HG03060 (cell line): ENCODE data around the gene SLF1.

Source experiments
- ATAC-seq: cut with Tn5 transposase; IDR thresholded peaks from one replicate; pipeline ENCODE4 v1.9.1; 2021; ENCODE audit warnings: low read depth, moderate number of reproducible peaks; ENCODE audit not compliant: unreplicated experiment

The SLF1 gene

DNA sequence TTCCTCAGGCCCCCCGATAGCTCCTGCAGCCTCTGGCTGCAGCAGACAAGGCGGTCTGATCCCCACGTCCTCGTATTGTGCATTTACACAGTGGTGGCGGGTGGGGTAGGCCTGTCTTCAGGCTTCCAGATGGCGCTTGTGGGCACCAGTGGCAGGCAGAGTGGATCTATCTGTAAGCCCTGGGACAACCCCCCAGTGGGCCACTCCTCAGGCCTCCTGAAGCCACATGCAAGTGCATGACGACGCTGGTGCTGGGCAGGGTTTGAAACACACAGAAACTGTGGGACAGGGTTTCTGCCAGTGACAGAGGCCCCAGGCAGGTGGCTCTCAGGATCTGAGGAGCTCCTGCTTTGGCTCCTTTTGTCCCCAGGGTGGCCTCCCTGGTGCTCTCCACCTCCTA is 42.0 kb downstream of the SLF1 start:
- no peak for ATAC-seq

DNA sequence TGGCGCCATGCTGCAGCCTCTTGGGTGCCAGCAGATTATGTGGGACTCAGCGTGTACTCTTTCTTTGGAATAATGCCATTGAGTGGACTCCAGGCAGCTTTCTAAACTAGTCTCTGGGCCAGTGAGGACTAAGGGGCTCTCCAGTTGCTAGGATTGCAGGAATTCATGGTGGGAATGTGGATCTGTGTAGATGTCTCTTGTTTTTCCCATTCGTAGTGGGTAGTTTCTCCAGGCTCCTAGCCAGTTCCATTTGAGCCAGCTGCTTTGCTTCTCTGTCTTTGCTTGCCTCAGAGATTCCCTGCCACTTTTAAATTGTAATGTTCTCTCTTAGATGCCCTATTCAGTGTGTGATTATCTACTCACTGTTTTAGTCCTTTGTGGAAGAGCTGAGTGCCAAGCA is 42.6 kb downstream of the SLF1 start:
- ATAC-seq: no peak

DNA sequence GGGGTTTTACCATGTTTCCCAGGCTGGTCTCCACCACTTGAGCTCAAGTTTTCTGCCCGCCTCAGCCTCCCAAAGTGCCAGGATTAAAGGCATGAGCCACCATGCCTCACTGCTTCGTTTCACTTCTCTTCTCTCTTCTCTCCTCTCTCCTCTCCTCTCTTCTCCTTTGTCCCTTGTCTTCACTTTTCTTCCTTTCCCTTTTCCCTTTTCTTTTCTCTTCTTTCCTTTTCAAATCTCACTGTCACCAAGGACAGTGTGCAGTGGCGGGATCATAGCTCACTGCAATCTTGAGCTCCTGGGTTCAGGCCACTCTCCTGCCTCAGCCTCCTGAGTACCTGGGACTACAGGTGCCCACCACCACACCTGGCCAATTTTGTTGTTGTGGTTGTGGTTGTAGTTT is 49.5 kb downstream of the SLF1 start:
- no peak for ATAC-seq

DNA sequence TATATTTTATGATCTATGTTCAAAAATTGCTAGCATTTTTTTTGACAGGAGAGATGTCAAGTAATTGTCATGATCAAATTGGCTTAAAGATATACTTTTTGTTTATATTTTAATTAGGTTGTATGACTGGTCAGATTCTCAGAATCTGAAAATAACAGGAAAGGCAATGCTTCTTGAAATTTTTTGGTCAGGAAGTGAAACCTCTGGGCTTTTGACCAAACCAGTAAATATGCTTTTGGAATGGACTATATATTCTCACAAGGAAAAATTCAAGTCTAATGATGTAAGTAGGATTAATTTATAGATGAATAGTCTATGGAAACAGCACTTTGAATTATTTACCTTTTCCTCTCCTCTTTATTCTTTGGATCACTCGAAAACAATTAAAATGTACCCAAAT is 52.3 kb downstream of the SLF1 start:
- no peak for ATAC-seq

DNA sequence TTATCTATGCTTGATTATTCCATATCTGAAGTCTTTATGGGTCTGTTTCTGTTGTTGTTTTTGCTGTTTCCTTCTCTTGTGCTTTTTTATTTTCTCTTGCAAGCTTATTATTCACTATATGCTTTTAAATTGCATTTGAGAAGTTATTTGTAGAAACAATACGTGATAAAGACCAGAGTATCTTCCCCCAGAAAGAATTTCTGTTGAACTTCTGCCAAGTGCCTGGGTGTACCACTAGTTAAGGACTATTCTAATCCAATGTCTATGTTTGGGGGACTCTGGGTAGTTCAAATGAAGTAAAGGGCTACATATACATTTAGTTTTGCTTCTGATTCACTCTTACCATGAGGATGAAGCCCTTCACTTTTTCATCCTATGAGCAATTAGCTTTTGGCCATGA is 54.3 kb downstream of the SLF1 start:
- ATAC-seq: no peak

DNA sequence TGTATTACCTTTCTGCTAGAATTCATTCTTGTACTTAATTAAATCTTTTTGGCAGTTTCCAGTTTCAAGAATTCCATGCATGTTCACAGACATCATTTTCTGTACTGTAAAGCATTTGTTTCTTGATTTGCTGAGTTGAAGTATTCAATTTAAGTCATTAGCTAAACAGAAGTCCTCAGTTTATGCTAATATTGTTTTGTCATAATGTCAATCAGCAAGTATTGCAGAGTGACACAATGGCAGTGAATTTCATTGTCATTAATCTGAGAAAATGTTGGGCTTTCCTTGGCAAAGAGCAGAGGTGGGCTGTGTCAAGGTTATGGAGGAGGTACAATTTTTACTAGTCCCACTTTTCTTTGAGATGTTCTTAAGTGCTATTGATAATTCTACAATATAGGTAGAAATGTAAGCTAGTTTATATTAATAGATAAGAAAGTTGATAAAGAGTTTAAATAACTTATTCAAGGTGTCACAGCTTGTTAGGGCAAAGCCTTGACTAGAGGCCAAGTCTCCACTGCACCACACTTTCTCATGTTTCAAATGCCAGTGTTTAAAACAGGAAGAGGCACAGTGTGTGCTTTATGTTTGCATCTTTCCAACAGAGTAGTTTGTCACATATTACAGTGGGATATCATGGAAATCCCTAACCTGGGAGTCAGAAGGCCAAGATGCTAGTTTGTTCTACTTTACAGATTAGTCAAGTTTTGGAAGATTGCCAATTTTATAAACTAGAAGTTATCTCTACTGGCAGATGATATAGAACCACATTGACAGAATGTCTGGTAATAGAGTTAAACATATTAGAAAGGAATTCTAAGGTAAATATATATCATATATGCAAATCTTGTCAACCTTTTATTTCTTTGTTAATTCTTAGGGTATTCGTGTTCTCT is 56.3 kb downstream of the SLF1 start:
- no peak for ATAC-seq

DNA sequence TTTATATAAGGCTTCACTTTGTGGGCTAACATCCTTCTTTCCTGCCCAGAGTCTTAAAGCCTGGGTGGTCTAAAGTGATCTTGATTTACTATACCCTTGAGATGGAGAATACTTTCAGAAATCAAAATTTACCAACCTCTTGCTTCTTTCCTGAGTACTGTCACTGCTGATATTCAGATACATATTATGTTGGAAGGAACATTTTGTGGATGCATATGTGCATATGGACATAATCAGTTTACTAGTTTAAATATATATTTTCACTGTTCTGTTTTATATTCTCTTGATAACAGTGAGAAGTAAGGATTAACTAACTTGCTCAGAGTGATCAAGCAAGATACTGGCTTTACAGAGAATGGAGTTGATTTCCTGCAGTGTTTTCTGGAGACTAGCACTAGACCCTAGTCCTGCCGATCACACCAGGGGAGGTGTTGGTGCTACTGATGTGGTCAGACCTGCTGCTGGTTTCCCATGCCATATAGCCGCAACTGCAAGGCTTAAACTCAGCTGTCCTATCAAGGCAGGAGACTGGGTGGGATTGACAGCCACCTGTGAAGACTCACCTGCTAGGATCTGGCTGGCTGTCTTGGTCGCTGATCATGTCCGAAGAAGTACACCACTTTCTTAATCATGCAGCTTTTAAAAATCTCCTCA is 57.6 kb downstream of the SLF1 start:
- no peak for ATAC-seq

DNA sequence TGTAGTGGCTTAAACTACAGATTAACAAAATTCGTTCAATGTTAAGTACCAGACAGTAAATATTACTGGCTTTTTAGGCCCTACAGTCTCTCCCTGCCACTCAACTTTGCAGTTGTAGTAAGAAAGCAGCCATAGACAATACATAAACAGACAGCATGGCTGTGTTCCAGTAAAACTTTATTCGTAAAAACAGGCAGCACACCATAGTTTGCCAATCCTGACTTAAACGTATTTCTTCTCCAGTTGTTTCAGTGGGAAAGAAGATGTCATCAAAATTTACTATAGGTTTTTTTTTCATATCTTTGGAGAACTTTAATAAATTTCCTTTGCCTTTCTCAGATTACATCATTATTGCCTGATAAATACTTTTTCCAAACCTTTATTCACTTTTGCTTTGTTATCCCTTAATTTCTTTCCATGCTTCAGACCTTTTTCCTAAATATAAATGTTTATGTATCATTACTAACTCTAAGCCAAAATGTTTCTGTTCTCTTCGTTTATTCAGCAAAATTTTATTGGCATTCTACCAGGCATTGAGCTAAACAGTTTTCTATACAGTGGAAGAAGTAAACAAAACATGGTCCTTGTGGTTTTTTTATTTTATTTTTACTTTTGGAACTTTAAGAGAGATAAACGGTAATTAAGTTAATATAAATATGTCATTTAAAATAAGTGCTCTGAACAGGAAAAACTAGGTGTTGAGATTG is 64.5 kb downstream of the SLF1 start:
- no peak for ATAC-seq

DNA sequence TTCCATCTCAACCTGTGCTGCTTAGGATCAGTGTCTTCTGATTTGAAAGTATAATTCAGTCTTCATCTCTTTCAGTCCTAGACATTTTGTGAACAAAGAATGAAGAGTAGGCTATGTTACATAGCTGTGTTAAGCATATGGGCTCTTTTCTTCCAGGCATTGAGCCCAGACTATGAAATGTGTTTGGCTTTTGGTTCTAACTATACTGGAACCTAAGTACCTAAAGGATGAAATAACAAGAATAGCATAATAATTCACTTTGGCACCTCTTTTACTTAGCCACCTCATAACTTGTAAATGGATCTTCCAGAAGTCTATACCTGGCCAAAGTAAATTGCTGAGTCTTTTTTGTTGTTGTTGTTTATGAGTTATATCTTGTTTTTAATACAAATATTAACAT is 71.4 kb downstream of the SLF1 start:
- no peak for ATAC-seq

DNA sequence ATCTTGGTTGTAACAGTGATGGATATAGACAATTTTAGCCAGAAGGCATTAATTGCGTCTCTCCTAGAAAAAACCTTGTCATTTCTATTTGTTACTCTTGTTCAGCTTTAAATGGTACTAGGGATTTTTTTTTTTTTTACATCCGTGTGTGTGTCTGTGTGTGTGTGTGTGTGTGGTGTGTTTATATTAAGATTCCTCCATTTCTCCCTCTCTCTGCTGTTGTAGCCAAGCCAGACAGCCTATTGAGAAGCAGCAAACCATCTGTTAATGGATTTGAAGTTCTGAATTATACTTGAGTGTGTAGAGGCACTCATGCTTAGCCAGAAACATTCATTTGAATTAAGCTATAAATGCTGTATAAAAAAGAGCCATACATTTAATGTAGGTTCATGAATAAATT is 72.3 kb downstream of the SLF1 start:
- ATAC-seq: no peak

DNA sequence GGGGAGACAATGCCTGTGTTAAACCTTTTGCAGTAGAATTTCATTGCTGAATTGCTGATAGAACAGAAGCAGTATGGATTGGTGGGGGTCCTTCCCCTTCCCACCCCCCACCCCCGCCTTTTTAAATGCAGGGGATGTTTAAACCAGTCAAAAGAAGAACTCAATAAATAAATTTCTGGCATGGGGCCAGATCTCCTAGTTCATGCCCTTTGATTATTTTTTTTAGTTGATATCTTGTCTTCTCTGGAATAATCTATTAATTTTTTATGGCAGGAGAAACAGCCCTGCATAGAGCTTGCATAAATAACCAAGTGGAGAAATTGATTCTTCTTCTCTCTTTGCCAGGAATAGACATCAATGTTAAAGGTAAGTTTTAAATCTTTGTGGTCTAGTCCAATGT is 72.8 kb downstream of the SLF1 start:
- ATAC-seq: no peak

DNA sequence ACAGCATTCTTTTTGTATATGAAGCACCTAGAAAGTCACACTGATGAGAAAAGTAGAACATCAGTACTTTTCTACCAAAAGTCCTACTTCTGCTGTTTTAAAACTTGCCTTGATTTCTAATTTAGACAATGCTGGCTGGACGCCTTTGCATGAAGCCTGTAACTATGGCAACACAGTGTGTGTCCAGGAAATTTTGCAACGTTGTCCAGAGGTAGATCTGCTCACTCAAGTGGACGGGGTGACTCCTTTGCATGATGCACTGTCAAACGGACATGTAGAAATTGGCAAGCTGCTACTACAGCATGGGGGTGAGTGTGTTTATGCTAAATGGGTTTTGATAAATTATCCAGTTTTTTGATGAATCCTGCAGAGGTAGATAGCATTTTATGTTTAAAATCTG is 73.5 kb downstream of the SLF1 start:
- ATAC-seq: no peak

DNA sequence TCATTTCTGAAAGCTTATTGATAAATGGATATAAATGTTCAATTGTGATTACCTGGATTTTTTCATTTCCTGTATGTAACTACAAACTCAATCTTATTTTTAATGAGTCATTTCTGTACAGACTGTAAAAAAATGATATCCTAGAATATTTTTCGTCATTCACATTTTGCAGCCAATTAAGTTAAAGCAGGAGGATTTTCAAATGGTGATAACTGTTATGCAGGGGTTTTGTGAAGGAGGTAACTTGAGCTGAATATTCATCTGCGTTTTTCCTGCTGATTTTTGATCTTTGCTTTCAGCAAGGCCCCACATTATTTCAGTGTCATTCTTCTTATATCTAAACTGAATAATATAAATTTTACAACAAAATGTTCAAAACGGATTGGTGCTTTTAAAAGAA is 74.1 kb downstream of the SLF1 start:
- ATAC-seq: no peak

DNA sequence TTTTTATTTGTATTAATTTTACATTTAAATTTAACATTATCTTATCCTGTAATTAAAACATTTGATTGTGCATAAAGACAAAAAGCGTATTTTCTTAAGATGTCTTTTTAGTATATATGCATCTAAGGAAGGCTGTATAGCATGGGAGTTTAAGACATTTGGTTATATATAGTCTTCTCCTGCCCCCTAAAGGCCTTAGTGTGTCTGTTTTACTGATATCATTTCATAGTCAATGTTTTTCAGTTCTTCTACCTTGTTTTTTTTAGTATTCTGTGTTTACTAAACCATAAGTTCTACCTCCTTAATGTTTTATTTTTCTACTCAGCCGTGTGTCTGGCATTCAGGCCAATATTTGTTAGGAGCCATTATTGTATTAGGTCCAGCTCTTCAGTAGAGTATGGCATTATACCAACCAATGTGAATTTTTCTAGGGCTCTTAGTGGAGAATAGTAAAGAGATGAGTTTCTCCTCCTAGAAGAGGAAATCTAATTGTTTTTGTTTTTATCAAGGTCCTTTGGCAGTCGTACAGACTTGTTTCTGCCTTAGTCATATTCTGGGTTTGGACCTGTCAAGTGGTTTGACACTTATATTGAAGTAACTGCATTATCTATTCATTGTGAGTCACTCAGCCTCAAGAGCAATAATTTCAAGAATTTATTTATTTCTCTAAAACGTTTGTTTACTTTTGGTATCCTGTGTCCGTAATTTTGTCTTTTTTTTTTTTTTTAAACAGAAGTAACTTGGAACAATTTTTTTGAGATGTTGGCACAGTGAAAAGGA is 74.8 kb downstream of the SLF1 start:
- peak; percentile 51 for ATAC-seq

DNA sequence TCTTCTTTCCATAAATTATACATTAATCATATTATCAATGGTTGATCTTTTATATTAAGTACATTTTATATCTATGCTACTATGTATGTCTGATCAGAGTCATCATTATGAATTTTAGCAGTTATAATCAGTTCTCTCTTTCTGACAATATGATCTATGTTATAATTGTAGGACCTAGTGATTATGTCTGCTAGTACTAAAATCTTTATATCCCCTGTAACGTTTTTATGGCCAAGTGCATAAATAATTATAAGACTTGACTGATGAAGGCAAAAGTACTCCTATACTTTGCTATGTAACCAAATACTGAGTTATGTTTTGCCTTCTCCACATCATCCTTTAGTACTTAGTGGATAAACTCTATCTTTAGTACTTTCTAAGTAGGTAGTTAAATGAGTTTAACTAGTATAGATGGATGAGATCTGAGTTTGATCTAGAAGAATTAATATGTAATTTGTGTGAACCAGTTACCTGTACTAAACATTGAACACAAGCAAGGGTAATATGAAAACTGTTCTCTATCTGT is 75.4 kb downstream of the SLF1 start:
- no peak for ATAC-seq

DNA sequence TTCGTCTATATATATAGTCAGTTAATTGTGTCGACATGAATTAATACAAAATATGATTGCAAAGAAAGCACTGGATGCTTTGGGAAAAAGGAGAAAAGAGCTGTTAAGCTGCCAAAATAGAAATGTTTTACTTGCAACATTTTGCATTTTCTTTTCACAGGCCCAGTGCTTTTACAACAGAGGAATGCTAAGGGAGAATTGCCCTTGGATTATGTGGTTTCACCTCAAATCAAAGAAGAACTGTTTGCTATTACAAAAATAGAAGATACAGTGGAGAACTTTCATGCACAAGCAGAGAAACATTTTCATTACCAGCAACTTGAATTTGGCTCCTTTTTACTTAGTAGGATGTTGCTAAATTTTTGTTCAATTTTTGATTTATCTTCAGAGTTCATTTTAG is 76.2 kb downstream of the SLF1 start:
- ATAC-seq: no peak

DNA sequence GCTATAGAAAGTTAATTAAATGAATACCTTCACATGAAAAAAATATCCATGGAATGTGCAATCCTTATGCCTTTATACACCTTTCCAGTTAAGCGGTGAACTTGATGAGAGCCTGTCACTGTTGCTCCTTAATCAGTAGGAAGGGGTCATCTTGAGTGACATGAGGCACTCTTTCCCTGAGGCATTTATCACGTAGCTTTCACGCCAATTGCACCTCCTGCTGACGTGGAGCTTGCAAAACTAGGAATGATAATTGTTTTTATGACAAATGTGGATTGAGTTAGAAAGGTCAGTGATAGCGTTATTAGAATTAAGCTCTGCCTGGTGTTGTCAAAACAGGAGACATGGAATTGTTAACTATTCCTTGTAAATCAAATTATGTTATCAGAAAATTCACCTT is 79.7 kb downstream of the SLF1 start:
- ATAC-seq: no peak

DNA sequence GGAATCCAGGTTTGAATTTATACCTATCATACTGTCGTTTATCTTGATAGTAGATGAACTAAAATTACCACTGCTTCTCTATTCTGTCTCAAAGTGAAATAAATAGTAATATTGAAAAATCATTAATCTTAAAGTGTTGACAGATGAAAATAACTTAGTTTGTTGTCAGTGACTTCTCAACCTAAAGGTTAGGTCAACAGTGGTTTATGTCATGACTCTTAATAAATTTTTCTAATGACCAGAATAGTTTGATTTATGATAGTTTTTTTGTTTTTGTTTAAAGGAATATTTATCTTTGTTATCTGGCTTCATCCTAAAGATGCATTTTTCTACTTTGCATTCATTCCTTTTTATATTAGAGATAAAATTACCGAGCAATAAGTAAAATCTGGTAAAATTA is 81.1 kb downstream of the SLF1 start:
- no peak for ATAC-seq

DNA sequence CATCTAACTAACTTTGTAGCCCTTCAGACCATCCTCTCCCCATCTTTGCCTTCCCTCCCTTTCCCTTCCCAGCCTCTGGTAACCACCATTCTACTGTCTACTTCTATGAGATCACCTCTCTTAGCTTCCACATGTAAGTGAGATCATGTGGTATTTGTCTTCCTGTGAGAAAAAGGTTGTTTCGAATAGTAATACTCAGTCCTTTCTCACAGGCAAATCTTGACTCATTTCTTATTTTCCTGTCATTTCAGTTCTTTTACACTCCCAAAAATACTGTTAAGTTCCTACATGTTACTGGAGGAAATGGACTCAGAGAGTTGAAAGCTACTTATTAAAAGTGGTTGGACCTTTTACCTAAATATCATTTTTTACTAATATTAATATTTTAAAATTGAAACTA is 82.1 kb downstream of the SLF1 start:
- ATAC-seq: peak; percentile 76

DNA sequence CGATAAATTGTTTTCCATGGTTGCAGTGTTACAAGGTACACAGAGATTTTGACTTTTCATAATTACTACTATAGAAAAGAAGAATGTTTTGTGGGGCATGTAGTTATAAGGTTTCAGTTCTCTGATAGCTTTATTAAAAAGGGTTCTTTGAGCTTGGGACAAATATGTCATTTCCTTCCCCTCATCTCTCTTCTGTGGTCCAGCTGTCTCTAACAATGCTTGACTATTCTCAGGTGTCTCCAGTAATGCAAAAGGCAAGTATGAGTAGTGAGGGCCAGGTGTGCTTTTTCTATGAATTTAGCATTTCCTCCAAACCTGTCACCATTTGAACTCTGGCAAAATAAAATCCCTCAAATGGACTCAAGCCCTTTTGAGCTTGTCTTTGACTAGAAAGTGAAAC is 84.3 kb downstream of the SLF1 start:
- no peak for ATAC-seq

DNA sequence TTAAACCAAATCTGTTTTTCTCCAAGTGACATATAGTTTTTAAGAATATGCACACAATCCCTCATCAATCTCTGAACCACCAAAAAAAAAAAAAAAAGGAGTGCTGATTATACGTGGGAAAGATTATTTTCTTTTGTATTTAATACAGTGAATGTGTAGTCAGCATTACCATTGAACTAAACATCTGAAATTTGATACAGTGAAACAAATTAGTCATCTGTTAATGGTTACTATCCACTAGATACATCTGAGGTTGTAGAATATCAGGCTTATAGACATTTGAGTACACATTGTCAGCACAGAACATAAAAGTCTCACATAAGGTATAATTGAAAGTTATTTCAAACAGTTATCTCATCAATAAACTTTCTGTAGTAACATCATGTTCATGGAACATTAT is 87.0 kb downstream of the SLF1 start:
- no peak for ATAC-seq
